ENCODE data around the gene NAA80.

The NAA80 gene

DNA sequence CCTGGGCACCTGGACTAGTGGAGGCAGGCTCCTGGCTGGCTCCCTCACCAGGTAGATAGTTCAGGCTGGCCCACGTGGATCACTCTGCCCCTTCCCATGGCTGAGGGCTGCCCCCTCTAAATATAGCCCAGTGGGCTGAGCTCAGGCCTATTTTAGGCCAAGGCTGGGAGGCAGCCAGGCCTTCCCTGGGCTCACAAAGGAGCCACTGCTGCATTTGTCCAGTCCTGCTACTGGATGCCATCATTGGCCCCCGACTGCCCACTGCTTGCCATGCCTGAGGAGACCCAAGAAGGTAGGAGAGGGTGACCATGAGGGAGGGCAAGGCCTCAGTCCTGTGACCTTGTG, 20.4 kb downstream of the NAA80 start, which contains the start of gene LSMEM2:
Gene LSMEM2 (plus strand): TSS at position 208 of the 345 bp plus-strand sequence. CDS start 27 bp downstream, at position 235.
- Histone ChIP-seq H3K27me3 (ENCODE audit: control insufficient read depth, insufficient read depth, low read length) (no peaks in the 10 kb centered on the region), H3K36me3 (ENCODE audit: control insufficient read depth, insufficient read depth, low read length) (no peaks in the 10 kb centered on the region), H3K27ac (no peak within 1 kb of the TSS), H3K79me2 (peaks cover 2% of the 10 kb centered on the region), H3K9me3 (ENCODE audit: control insufficient read depth, low read length) (no peaks in the 10 kb centered on the region), H3K9ac (no peak within 1 kb of the TSS), H2AFZ (no peak within 1 kb of the TSS), H3K4me1 (peaks cover 2% of the 10 kb centered on the region), H3K4me3 (ENCODE audit: low read depth, low read length) (no peak within 1 kb of the TSS), H3K4me2 (ENCODE audit: low read length) (no peak within 1 kb of the TSS)
- no peak for TF ChIP-seq CTCF (IDR thresholded peaks at IDR 0.05)

GRCh38 chr3:50278123-50278879, 20.9 kb downstream of the NAA80 start:
- Histone ChIP-seq H3K9me3 (ENCODE audit: control insufficient read depth, low read length) (no peaks in the 10 kb centered on the region), H3K9ac (no peak overlapping the region), H3K4me3 (ENCODE audit: low read depth, low read length) (no peak overlapping the region), H2AFZ (no peak overlapping the region), H3K27me3 (ENCODE audit: control insufficient read depth, insufficient read depth, low read length) (no peaks in the 10 kb centered on the region), H3K27ac (no peak overlapping the region), H3K79me2 (peaks cover 3% of the 10 kb centered on the region), H3K36me3 (ENCODE audit: control insufficient read depth, insufficient read depth, low read length) (no peaks in the 10 kb centered on the region), H3K4me1 (peaks cover 4% of the 10 kb centered on the region), H3K4me2 (ENCODE audit: low read length) (no peak overlapping the region)
- no peak for TF ChIP-seq CTCF (IDR thresholded peaks at IDR 0.05)

GRCh38 chr3:50276762-50277101, 22.5 kb downstream of the NAA80 start:
- H3K27ac ChIP-seq = no peak overlapping the region
- no peaks in the 10 kb centered on the region for H3K36me3 ChIP-seq (ENCODE audit: control insufficient read depth, insufficient read depth, low read length)
- TF ChIP-seq CTCF (IDR thresholded peaks at IDR 0.05) = no peak
- H3K4me2 ChIP-seq (ENCODE audit: low read length) = no peak overlapping the region
- H3K9me3 ChIP-seq (ENCODE audit: control insufficient read depth, low read length) = no peaks in the 10 kb centered on the region
- peaks cover 18% of the 10 kb centered on the region for H3K4me1 ChIP-seq
- H3K4me3 ChIP-seq (ENCODE audit: low read depth, low read length) = no peak overlapping the region
- no peak overlapping the region for H3K9ac ChIP-seq
- H3K79me2 ChIP-seq = peaks cover 3% of the 10 kb centered on the region
- H3K27me3 ChIP-seq (ENCODE audit: control insufficient read depth, insufficient read depth, low read length) = no peaks in the 10 kb centered on the region
- H2AFZ ChIP-seq = no peak overlapping the region

GRCh38 chr3:50275996-50276761, 23.0 kb downstream of the NAA80 start:
- no peak overlapping the region for H3K9ac ChIP-seq
- H3K27ac ChIP-seq = no peak overlapping the region
- H3K4me1 ChIP-seq = peaks cover 23% of the 10 kb centered on the region
- no peak overlapping the region for H3K4me3 ChIP-seq (ENCODE audit: low read depth, low read length)
- H3K36me3 ChIP-seq (ENCODE audit: control insufficient read depth, insufficient read depth, low read length) = no peaks in the 10 kb centered on the region
- no peaks in the 10 kb centered on the region for H3K27me3 ChIP-seq (ENCODE audit: control insufficient read depth, insufficient read depth, low read length)
- no peak overlapping the region for H2AFZ ChIP-seq
- TF ChIP-seq CTCF (IDR thresholded peaks at IDR 0.05) = no peak
- H3K79me2 ChIP-seq = peaks cover 5% of the 10 kb centered on the region
- no peak overlapping the region for H3K4me2 ChIP-seq (ENCODE audit: low read length)
- no peaks in the 10 kb centered on the region for H3K9me3 ChIP-seq (ENCODE audit: control insufficient read depth, low read length)

Data from parathyroid adenoma (tissue), 2 donors.